Smooth muscle cell (in vitro differentiated cells): ENCODE data around the gene EML5. TPM values are rescaled to one million over a fixed set of nuclear protein-coding genes. Genes with fewer than 3 reads are reported as not detected.

Source experiments
- DNase-seq: peaks from one replicate; lab custom pipeline; 2025; ENCODE audit not compliant: unreplicated experiment; lab: John Stamatoyannopoulos, UW
- H2AFZ ChIP-seq: fragments of 200-600 bp; sonication (generic); 2 replicates; pipeline ENCODE4 v1.6.0; 2016; ENCODE audit warnings: antibody characterized with exemption, low read depth, mild to moderate bottlenecking
- H3F3A ChIP-seq: fragments of 200-600 bp; sonication (generic); 2 replicates; pipeline ENCODE4 v1.6.0; 2017; ENCODE audit warnings: antibody characterized with exemption, low read depth
- H3K27ac ChIP-seq: fragments of 200-600 bp; sonication (generic); 2 replicates; pipeline ENCODE4 v1.5.1; 2016; ENCODE audit warnings: low read depth, mild to moderate bottlenecking
- H3K27me3 ChIP-seq: fragments of 200-600 bp; sonication (generic); 2 replicates; pipeline ENCODE4 v1.6.1; 2016; ENCODE audit warnings: low read depth, mild to moderate bottlenecking
- H3K36me3 ChIP-seq: fragments of 200-600 bp; sonication (generic); 2 replicates; pipeline ENCODE4 v1.5.1; 2016; ENCODE audit warnings: low read depth
- H3K4me1 ChIP-seq: fragments of 200-600 bp; sonication (generic); 2 replicates; pipeline ENCODE4 v1.5.1; 2016; ENCODE audit warnings: low read depth
- H3K4me2 ChIP-seq: fragments of 200-600 bp; sonication (generic); 2 replicates; pipeline ENCODE4 v1.6.0; 2016; ENCODE audit warnings: mild to moderate bottlenecking
- H3K4me3 ChIP-seq: fragments of 200-600 bp; sonication (generic); 2 replicates; pipeline ENCODE4 v1.5.1; 2016; ENCODE audit warnings: mild to moderate bottlenecking
- H3K79me2 ChIP-seq: fragments of 200-600 bp; sonication (generic); 2 replicates; pipeline ENCODE4 v1.6.0; 2016; ENCODE audit warnings: low read depth, mild to moderate bottlenecking
- H3K9ac ChIP-seq: fragments of 200-600 bp; sonication (generic); 2 replicates; pipeline ENCODE4 v1.6.0; 2016; ENCODE audit warnings: low read depth
- H3K9me3 ChIP-seq: fragments of 200-600 bp; sonication (generic); replicated peaks from 2 replicates; pipeline ENCODE4 v1.5.1; 2016; ENCODE audit warnings: low read depth
- H4K20me1 ChIP-seq: fragments of 200-600 bp; sonication (generic); 2 replicates; pipeline ENCODE4 v1.6.0; 2016; ENCODE audit warnings: low read depth
- CTCF ChIP-seq: fragments of 200-600 bp; sonication (generic); IDR thresholded peaks from 2 replicates; pipeline ENCODE4 v1.5.1; 2017; ENCODE audit warnings: borderline replicate concordance, mild to moderate bottlenecking, antibody characterized with exemption; ENCODE audit not compliant: insufficient read depth, poor library complexity, severe bottlenecking
- WGBS: methylation state at CpG from one replicate; pipeline ENCODE4 v1.1.7; 2016; ENCODE audit warnings: low lambda C conversion rate; 5-methylcytosine and 5-hydroxymethylcytosine counted together
- polyA plus RNA-seq: library from polyadenylated mRNA; unstranded; fragments of >200 nt; fragmentation: Nextera tagmentation; extraction: Ambion mirVana; gene quantifications from 2 replicates; pipeline ENCODE4 v1.2.1, GENCODE V29; 2016
- total RNA-seq: library from RNA; depleted of rRNA; stranded (reverse); fragments of >200 nt; gene quantifications from 2 replicates; pipeline ENCODE4 v1.2.3, GENCODE V29; 2014

The EML5 gene
- total and polyA plus RNA-seq, 2 experiments from 2014 or later = 0.31 TPM; not detected in 1

GRCh38 chr14:88727057-88727456, 65.7 kb downstream of the EML5 start:
- Histone ChIP-seq H3K27ac (no peak overlapping the region), H3K79me2 (no peaks in the 10 kb centered on the region), H2AFZ (no peak overlapping the region), H3K4me3 (no peak overlapping the region), H3K4me2 (no peak overlapping the region), H3K9ac (no peak overlapping the region), H3K9me3 (no peaks in the 10 kb centered on the region), H3K27me3 (no peaks in the 10 kb centered on the region), H4K20me1 (no peaks in the 10 kb centered on the region), H3K4me1 (no peaks in the 10 kb centered on the region), H3F3A (no peaks in the 10 kb centered on the region), H3K36me3 (no peaks in the 10 kb centered on the region)
- 97% methylated on average over 4 of the region's 4 CpGs for WGBS
- TF ChIP-seq CTCF = no peak
- DNase-seq = no peak

- Histone ChIP-seq H3K27me3 (no peaks in the 10 kb centered on the region), H3K4me3 (no peak overlapping the region), H3K27ac (no peak overlapping the region), H4K20me1 (no peaks in the 10 kb centered on the region), H3K79me2 (no peaks in the 10 kb centered on the region), H2AFZ (no peak overlapping the region), H3K36me3 (no peaks in the 10 kb centered on the region), H3K4me2 (no peak overlapping the region), H3K9me3 (no peaks in the 10 kb centered on the region), H3K9ac (no peak overlapping the region), H3K4me1 (no peaks in the 10 kb centered on the region), H3F3A (no peaks in the 10 kb centered on the region)
- WGBS = 82% methylated on average over 2 of the region's 2 CpGs
- TF ChIP-seq CTCF = no peak
- DNase-seq = no peak
Observed at GRCh38 chr14:88710709-88711108, 82.0 kb downstream of the EML5 start.

GRCh38 chr14:88707088-88707487, 85.7 kb downstream of the EML5 start:
- Histone ChIP-seq H2AFZ (no peak overlapping the region), H4K20me1 (no peaks in the 10 kb centered on the region), H3F3A (no peaks in the 10 kb centered on the region), H3K9ac (no peak overlapping the region), H3K27ac (no peak overlapping the region), H3K79me2 (no peaks in the 10 kb centered on the region), H3K4me1 (no peaks in the 10 kb centered on the region), H3K36me3 (no peaks in the 10 kb centered on the region), H3K4me2 (no peak overlapping the region), H3K4me3 (no peak overlapping the region), H3K9me3 (no peaks in the 10 kb centered on the region), H3K27me3 (no peaks in the 10 kb centered on the region)
- 93% methylated on average over 1 of the region's 1 CpG for WGBS
- DNase-seq = no peak
- no peak for TF ChIP-seq CTCF

- Histone ChIP-seq H3K9me3 (no peaks in the 10 kb centered on the region), H3K27ac (no peak overlapping the region), H3K4me3 (no peak overlapping the region), H3K4me1 (no peaks in the 10 kb centered on the region), H3F3A (no peaks in the 10 kb centered on the region), H2AFZ (no peak overlapping the region), H4K20me1 (no peaks in the 10 kb centered on the region), H3K36me3 (no peaks in the 10 kb centered on the region), H3K27me3 (peaks cover 5% of the 10 kb centered on the region), H3K79me2 (no peaks in the 10 kb centered on the region), H3K4me2 (no peak overlapping the region), H3K9ac (no peak overlapping the region)
- no peak for TF ChIP-seq CTCF
- DNase-seq = no peak
Observed at GRCh38 chr14:88706425-88706824, 86.3 kb downstream of the EML5 start.
